SIG-M5 treated with dmso at 0.1 percent for 504 hours (cell line): Measurements from ENCODE around the gene SMAD3.
"Not testable (repeated sequence)": the region's sequence is repeated elsewhere in the genome, so short reads cannot be mapped to it uniquely, and the experiment has no call there.

Source experiments
- DNase-seq: peaks from one replicate; lab custom pipeline; 2025; ENCODE audit not compliant: unreplicated experiment; lab: John Stamatoyannopoulos, UW

The SMAD3 gene

GRCh38 chr15:67138891-67139855, 73.8 kb downstream of the SMAD3 start:
- no peak for DNase-seq

DNA sequence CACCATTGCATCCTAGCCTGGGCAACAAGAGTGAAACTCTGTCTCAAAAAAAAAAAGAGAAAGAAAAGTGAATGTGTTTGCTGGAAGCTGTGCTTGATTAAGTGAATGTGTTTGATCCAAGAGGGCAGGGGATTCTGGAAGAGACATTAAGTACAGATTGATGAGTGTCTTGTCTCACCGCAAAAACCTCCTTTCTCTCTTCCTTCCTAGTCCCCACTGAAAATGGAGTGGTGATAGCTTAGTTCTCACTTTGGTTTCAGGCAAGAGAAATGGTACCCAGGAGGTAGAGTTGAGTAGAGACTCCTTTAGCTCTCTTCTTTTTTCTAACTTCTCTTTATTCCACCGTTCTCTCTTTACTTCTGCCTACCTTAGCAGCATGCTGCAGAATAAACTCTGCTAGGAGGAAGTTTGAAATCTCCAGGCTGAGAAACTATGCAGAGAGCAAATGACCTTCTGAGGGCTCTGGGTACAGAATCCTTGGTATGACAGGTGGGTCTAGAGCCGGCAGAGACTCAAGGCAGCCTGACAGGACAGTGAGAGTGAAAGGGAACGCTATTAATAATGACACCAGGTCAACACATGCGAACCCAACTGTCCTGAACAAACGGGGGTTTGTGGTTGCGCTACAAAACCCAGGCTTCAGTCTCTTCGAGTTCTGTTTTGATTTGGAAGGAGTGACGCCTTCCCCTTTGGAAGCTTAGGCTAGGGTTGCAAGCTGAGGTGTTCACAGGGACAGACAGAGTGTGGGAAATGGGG, 74.9 kb downstream of the SMAD3 start:
- no peak for DNase-seq

DNA sequence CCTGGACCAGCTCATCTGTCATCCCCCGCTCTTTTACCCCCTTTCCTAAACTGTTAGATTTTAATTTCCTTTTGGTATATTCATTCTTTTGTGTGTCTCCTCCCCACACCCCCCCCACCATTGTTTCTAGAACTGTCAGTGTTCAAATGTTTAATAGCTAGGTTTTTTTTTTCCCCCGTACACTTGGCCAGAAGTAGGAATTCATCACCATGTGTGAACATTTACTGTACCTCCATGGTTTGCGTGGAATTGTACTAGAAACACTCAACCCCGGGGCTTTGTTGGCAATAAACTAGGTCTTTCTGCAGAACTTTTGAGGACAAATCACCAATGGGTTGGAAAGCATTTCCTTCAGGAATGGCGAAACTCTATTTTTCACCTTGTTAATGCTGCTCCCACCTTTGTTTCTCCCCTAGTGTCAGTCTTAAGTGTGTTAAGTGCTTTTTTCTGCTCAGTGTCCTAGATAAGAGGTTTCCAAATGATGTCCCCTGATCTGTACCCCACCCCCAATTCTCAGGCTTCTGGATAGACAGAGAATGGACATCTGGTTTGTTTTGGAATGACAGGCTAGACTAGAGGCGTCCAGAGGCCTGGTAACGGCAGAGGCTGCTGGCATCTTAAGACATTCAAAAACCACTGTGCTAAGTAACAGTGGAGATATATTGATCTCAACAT, 76.8 kb downstream of the SMAD3 start:
- DNase-seq = no peak

DNA sequence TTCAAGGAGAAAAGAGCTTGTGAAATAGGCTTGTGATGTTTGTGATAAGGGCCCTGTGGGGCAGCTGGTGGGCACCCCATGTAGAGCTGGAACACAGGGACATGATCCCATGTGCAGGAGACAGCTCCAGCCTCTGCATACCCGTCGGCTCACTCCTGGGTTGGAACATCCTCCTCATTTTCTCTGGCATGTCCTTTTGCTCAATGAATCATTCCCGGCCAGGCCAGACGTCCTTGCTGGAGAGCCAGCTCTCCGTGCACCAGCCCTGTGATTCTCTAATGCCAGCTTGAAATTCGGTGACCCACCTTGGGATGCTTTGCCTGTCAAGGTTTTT, 77.3 kb downstream of the SMAD3 start:
- no peak for DNase-seq

- no peak for DNase-seq
Observed at GRCh38 chr15:67143646-67144045, 78.2 kb downstream of the SMAD3 start.

GRCh38 chr15:67144609-67145311, 79.4 kb downstream of the SMAD3 start:
- DNase-seq = no peak

GRCh38 chr15:67145312-67145610, 79.9 kb downstream of the SMAD3 start:
- no peak for DNase-seq

GRCh38 chr15:67145710-67146109, 80.3 kb downstream of the SMAD3 start:
- DNase-seq = no peak

GRCh38 chr15:67146234-67146633, 80.8 kb downstream of the SMAD3 start:
- no peak for DNase-seq

GRCh38 chr15:67146875-67147381, 81.5 kb downstream of the SMAD3 start:
- peak; percentile 52 for DNase-seq

DNA sequence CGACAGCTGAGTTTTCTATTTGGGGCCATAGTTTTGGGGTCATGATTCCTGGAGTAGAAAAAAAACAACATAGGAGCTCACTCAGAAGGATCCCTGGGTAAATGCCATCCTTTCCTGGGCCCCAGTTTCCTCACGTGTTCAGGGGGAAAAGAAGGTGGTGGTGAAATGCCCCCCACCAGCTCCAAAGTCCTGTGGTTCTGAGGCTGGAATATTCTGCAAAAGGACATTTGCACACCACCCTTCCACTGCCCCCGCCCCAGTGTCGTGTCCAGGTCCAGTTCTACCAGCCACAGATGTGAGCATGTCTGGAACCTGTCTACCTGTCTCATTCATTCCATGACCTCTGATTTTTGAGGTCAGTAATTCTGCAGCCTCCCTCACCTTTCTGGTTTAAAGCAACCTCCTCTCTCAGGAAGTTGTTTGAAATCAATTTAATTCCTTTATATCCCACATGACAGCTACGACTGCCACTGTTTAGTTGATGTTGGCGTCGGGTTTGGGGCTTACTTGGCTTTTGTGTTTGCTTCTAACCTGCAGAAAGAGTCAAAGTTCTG, 82.1 kb downstream of the SMAD3 start:
- peak; percentile 40 for DNase-seq

DNA sequence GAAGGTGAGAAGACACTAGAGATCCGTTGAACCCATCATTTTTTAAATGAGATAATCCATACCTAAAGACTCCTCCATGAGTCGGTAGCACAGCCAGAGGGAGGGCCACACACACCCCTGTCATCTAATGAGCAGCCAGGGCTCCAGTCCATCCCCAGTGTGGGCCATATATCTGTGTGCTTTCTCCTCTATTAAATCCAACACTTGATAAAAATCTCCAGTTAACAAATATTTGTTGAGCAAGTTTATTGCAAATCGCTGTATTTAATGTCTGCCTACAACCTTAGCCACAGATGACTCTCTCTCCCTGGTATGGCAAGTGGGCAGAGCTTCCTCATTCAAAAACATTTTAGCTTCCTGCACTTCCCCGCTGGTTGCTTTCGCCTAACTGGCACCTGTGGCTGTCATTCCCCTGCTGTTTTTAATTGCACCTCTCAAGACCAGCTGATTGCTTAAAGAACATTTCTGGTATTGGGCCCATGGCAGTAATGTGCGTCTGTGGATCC, 82.8 kb downstream of the SMAD3 start:
- peak; percentile 81 for DNase-seq

DNA sequence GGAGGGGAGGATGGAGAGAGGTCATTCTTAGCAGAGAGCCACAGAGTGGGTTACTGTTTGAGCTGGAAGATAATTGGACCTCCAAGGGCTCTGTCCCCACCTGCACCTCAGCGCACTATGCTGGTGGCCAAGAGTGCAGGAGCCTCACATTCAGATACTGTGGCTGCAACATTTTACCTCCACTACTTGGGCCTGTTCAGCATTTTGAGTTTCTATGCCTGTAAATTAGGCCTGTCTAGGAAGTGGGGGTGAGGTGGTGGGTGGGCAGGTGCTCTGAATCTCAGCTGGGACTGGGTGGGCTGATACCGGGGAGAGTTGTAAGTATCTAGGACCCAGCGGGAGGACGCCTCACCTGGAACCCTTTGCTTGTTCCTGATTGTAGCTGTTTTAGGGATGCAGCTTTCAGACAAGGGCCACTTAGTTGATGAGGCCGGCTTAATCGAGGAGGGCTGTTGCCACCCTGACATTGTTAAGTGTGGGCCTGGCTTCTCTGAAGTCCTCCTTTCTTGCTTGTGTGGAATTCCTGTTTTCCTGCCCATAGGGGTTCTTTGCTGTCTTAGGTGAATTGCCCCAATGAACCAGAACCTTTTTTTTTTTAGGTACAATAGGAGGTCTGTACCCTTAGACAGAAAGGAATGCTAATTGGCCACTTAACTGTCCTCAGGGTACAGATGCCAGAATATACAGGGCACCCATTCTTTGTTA, 83.8 kb downstream of the SMAD3 start:
- no peak for DNase-seq

- no peak for DNase-seq
Observed at GRCh38 chr15:67149773-67150022, 84.3 kb downstream of the SMAD3 start.

DNA sequence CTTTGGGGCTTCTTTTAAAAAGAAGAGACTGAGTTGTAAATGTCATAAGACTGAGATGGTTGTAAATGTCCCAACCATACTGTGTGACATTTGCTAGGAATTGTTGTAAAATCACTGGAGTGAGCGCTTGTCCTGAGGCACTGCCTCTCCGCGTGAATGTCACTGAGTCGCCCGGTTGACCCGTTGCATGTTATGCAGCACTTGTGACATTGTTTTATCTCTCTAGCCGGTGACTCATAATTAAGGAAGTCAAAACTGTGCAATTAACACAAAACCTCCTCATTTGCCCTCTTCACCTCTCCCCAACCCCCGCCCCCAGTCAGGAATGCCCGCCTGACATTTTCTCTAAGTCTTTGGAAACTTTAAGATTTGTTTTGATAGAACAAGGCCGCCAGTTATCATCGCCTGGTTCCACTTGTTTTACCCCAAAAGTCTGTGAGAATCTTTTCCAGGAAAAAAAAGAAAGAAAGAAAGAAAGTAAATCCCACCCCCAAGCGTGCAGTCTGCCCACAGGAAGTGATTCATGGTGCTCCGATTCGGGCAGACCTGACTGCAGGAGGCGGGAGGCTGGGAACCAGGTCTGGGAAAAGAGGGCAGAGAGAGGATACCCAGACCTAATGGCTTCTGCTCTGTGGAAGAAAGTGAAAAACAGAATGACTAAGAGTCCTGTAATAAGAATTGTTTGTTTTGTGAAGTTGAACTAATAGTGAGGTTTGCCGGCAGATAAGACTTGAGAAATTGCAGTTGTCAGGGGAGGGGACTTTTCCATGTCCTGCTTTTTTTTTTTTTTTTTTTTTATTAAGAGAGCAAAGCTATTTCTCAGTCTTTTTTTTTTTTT, 84.8 kb downstream of the SMAD3 start:
- DNase-seq = peak; percentile 71

DNA sequence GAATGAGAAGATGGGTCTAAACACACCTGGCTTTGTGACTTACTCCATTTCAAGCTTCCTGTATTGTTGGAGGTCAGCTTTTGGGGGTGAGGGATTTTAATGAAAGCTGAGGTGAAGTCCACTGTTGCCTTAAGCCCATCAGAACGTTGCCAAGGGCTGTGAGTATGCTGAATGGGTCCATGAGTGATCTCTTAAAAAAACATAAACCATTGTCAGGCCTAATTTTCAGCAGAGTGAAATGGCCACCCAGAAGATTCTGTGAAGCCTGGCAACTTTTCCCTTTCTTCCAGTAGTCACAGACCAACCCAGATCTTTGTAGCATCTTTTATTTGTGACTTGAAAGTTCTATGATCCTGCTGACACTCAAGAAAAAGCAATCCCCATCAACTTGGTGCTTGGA, 87.0 kb downstream of the SMAD3 start:
- DNase-seq = no peak

DNA sequence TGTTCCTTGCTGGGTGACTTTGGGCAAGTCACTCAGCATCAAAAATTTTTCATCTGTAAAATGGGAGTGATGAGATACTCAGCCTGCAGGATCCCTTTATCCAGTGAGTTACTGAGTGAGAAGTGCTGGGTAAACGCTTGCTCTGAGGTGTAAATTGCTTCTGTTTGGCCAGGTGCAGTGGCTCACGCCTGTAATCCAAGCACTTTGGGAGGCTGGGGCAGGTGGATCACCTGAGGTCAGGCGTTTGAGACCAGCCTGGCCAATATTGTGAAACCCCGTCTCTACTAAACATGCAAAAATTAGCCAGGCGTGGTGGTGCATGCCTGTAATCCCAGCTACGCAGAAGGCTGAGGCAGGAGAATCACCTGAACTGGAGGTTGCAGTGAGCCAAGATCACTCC, 87.6 kb downstream of the SMAD3 start:
- not testable (repeated sequence) for DNase-seq

- DNase-seq = no peak
Observed at GRCh38 chr15:67154249-67154648, 88.8 kb downstream of the SMAD3 start.

GRCh38 chr15:67156426-67156825, 91.0 kb downstream of the SMAD3 start:
- no peak for DNase-seq
